Activated CD8-positive, alpha-beta memory T cell treated with anti-CD3 and anti-CD28 coated beads for 24 hours (primary cell): ENCODE data around the gene MDN1.
A peak's percentile ranks its signal among the peaks of the same experiment; 100 is the strongest.
"Not testable (repeated sequence)": the region's sequence is repeated elsewhere in the genome, so short reads cannot be mapped to it uniquely, and the experiment has no call there.

ENCODE experiments used
- DNase-seq: peaks from one replicate; pipeline ENCODE4 v3.0.0-alpha.2; 2020

MDN1 gene

GRCh38 chr6:89819336-89820130 is at the start of gene MDN1:
TSS of gene MDN1 (minus strand) at chr6:89819794. CDS start at chr6:89819607, 187 bp downstream.
- DNase-seq, result peak; percentile 93

GRCh38 chr6:89866024-89866678 is 46.6 kb upstream of the MDN1 start:
- DNase-seq, result no peak

- DNase-seq, result no peak
Measured at GRCh38 chr6:89862698-89863097, 43.1 kb upstream of the MDN1 start.

- DNase-seq, result no peak
Measured at GRCh38 chr6:89862273-89862672, 42.7 kb upstream of the MDN1 start.

GRCh38 chr6:89859744-89860143 is 40.1 kb upstream of the MDN1 start:
- no peak for DNase-seq

GRCh38 chr6:89858041-89858440 is 38.4 kb upstream of the MDN1 start:
- DNase-seq, result no peak

GRCh38 chr6:89853068-89853467 is 33.5 kb upstream of the MDN1 start:
- DNase-seq, result no peak

- DNase-seq, result not testable (repeated sequence)
Measured at GRCh38 chr6:89847513-89847912, 27.9 kb upstream of the MDN1 start.

- DNase-seq, result no peak
Measured at GRCh38 chr6:89843070-89843469, 23.5 kb upstream of the MDN1 start.

- no peak for DNase-seq
Measured at GRCh38 chr6:89842228-89842627, 22.6 kb upstream of the MDN1 start.

GRCh38 chr6:89840538-89840937 is 20.9 kb upstream of the MDN1 start:
- peak; percentile 43 for DNase-seq

GRCh38 chr6:89836639-89837222 is 17.1 kb upstream of the MDN1 start:
- DNase-seq, result peak; percentile 49

- DNase-seq, result peak; percentile 41
Measured at GRCh38 chr6:89834884-89835792, 15.5 kb upstream of the MDN1 start.

- DNase-seq, result no peak
Measured at GRCh38 chr6:89830170-89830809, 10.7 kb upstream of the MDN1 start.

GRCh38 chr6:89829472-89830169 is 10.0 kb upstream of the MDN1 start, which contains the start of gene CASP8AP2:
TSS of gene CASP8AP2 (plus strand) at chr6:89829880.
- DNase-seq, result peak; percentile 92

- peak; percentile 64 for DNase-seq
Measured at GRCh38 chr6:89828988-89829471, 9.4 kb upstream of the MDN1 start.

GRCh38 chr6:89828475-89828987 is 8.9 kb upstream of the MDN1 start:
- not testable (repeated sequence) for DNase-seq

- no peak for DNase-seq
Measured at GRCh38 chr6:89826029-89826528, 6.5 kb upstream of the MDN1 start.

- no peak for DNase-seq
Measured at GRCh38 chr6:89818977-89819335, 638 bp downstream of the MDN1 start.

- DNase-seq, result no peak
Measured at GRCh38 chr6:89817481-89817880, 2.1 kb downstream of the MDN1 start.

- DNase-seq, result not testable (repeated sequence)
Measured at GRCh38 chr6:89813422-89813821, 6.2 kb downstream of the MDN1 start.
